ENCODE measurements around the gene PPAN.

Gene PPAN

DNA sequence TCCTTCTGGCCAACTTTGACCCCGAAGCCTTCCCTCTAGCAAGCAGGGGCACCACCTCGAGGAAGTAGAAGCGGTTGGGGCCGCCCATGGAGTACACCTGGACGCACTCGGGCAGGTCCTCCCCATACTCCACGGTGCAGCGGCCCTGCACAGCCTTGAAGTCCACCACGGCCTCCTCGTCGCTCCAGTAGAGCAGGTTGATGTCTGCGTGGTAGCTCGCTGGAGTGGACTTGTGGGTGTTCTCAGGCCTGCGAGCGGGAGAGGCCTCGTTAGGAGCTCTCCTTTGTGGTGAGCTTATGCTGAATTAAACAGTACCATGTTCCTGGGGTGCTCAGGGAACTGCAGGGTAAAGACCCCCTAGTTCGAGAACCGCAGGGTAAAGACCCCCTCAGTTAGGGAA, 35.8 kb downstream of the PPAN start:
- DNase-seq, result no peak

- DNase-seq, result peak; percentile 27
Measured at GRCh38 chr19:10142701-10143375, 36.7 kb downstream of the PPAN start.

DNA sequence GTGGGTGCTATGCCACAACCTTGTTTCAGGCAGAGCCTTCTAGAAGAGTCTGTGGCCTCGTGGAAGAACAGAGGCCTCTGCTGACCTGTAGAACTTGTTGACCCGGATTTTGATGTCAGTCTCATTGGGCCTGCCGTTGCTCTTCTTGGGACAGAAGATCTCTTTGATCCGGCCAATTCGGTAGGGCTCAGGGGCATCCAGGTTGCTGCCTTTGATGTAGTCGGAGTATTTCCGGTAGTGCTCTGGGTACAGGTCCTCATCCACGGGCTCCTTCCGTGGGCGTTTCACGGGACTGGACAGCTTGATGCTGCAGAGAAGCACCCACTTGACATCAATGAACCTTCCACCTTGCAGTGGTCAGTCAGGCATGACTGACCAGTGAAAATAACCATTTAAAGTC, 37.5 kb downstream of the PPAN start:
- no peak for DNase-seq

DNA sequence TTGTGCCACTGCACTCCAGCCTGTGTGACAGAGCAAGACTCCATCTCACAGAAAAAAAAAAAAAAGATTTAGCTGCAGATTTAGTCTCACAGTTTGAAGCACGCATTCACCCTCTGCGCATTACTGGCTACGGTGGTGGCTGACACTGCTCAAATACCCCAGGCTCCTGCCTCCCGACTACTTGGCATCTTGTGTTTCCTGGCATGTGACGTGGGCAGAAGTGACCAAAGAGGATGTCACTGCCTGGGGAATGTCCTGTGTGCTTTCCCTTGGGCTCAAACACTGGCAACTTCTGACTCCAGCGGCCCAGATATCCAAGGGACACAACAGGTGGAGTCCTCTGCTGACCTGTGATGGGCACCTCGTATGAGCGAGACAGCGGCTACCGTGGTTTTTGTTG, 38.2 kb downstream of the PPAN start:
- DNase-seq, result no peak

DNA sequence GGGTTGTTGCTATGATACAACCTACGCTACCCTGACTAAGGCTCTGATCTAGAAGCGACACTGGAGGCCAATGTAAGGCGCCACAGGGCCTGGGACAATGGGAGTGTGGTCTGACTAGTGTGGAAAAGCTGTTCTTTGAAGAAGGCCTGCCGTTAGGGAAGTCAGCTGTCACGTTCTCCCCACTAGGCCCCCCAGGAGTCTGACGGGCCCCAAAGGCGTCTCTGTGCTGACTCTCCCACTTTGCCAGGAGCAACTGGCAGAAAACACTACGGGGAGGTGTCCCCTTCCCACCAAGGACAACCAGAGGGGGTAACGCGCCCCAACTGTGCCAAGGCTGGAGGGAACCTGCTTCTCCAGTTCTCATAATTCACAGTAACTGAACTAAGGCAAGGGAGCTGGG, 38.9 kb downstream of the PPAN start:
- DNase-seq, result no peak

DNA sequence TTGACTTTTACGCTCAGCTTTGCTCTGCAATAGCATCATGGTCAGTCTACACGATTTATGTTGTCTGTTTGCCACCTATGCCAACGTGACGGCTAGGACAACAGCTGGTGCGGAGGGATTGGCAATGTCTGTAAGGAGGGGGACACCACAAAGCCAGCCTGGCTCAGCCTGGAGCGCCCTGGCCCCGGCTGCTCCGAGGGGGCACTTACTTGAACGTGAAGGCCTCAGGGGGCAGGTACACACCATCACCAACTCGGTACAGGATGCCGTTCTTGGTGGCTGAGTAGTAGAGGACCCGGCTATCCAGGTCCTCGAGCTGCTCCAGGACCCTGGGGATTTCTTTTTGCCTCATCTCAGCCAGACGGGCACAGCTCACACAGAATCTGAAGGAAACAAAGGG, 40.0 kb downstream of the PPAN start:
- no peak for DNase-seq

GRCh38 chr19:10149427-10149826, 43.3 kb downstream of the PPAN start:
- DNase-seq, result no peak

DNA sequence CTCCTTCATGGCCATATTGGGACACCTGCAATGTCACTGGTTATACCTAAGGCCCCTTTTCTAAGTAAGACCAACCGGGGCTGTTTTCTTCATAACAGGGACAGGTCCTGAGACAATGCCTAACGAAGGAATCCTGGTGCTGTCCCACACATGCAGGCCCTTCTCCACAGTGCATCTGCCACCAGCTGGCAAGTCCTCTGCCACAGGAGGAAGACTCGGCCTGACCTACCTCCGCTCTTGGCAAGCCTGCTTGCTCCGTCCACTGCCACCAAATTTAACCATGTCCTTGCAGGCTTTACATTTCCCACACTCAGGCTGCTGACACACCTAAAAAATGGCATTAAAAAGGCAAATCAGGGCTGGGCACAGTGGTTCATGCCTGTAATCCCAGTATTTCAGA, 45.4 kb downstream of the PPAN start:
- DNase-seq, result no peak

DNA sequence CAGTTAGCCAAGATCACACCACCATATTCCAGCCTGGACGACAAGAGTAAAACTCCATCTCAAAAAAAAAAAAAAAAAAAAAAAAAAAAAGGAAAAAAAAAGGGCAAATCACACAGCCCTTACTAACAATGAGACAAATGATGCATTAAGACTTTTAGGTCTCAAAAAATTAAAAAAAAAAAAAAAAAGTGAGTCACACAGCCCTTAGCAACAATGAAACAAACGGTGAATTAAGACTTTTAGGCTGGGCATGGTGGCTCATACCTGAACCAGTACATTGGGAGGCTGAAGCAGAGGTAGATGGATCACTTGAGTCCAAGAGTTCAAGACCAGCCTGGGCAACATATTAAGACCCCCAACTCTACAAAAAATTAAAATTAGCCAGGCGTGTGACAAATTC, 45.9 kb downstream of the PPAN start:
- DNase-seq, result no peak

GRCh38 chr19:10155839-10156238, 49.7 kb downstream of the PPAN start:
- no peak for DNase-seq

DNA sequence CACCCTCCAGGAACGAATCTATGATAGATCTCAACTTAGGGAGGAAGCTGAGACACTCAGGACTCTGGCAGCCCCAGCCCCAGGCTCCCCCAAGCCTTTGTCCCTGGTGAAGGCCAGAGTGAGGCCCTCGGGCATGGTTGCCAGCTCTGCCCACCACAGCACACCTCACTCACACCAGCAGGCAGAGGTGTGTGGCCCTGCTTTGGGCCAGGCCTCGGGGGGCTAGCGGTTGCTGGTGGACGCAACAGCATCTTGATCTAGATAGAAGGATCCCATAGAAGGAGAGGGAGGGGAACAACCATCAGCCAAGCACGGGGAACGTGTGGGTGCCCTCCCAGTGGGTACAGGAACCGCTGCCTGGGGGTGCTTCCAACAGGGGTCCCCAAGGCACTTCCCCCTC, 51.9 kb downstream of the PPAN start:
- no peak for DNase-seq

GRCh38 chr19:10158485-10158884, 52.3 kb downstream of the PPAN start:
- no peak for DNase-seq

DNA sequence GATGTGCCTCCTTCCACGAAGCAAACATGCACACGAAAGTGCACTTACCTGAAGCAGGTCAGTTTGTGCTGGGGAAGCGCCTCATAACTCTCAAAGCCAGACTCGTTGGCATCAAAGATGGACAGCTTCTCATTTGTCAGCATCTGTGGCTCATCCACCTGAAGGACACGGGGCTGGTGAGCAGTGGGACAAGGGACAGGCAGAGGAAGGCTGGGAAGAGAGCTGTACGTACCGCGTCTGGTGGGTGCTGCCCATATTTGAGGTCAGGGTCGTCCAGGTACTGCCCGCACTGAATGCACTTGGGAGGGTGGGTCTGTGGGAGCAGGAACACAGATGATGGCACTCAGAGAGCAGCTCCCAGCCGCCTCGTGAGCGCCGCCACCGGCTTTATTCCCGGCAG, 53.4 kb downstream of the PPAN start:
- no peak for DNase-seq
